CD4-positive, alpha-beta T cell (primary cell): ENCODE data around the gene IGSF23. TPM values are rescaled to one million over a fixed set of nuclear protein-coding genes. Genes with fewer than 3 reads are reported as not detected.
"Not testable (repeated sequence)": the region's sequence is repeated elsewhere in the genome, so short reads cannot be mapped to it uniquely, and the experiment has no call there.

ENCODE experiments used
- ATAC-seq: fragments of 200-7000 bp; cut with Tn5 transposase; one replicate; pipeline ENCODE4 v1.10.0; 2022; ENCODE audit warnings: mild to moderate bottlenecking; ENCODE audit not compliant: poor library complexity
- CTCF ChIA-PET: fragments of 350-600 bp; sonication (Branson Sonifier 250); formaldehyde crosslinking; loops from one replicate; lab custom pipeline; 2021; ENCODE audit warnings: antibody characterized with exemption, inconsistent platforms; lab: Charles Lee
- POLR2A ChIA-PET: fragments of 350-600 bp; sonication (Branson Sonifier 250); formaldehyde crosslinking; loops from one replicate; lab custom pipeline; 2021; ENCODE audit warnings: antibody characterized with exemption, inconsistent platforms; lab: Charles Lee
- DNase-seq, 14 experiments: peaks; one replicate each; pipeline ENCODE4 v3.0.0-alpha.2; 2013 to 2020; ENCODE audit warnings: mixed read lengths in 2 of 14
- H3K27ac ChIP-seq, 2 donors: one replicate each; pipeline versions ENCODE4 v1.5.1 to v1.7.0; 2013; ENCODE audit warnings: low read length in 2 of 2, low read depth in 1 of 2, mild to moderate bottlenecking in 1 of 2
- H3K27me3 ChIP-seq, 2 experiments: 1 replicate in 1 of 2; 2 replicates in 1 of 2; pipeline versions ENCODE4 v1.6.1 to v1.7.0; 2013; ENCODE audit warnings: low read length in 2 of 2, control low read depth in 1 of 2, mild to moderate bottlenecking in 1 of 2, moderate library complexity in 1 of 2; ENCODE audit not compliant: insufficient read depth in 2 of 2, control insufficient read depth in 1 of 2
- H3K36me3 ChIP-seq: one replicate; pipeline ENCODE4 v1.6.1; 2013; ENCODE audit warnings: low read length, control low read depth; ENCODE audit not compliant: insufficient read depth
- H3K4me1 ChIP-seq: one replicate; pipeline ENCODE4 v1.6.1; 2013; ENCODE audit warnings: low read length, control low read depth; ENCODE audit not compliant: insufficient read depth
- H3K4me3 ChIP-seq: one replicate; pipeline ENCODE4 v1.5.1; 2013; ENCODE audit warnings: mild to moderate bottlenecking, low read length, moderate library complexity
- H3K9me3 ChIP-seq, 2 experiments: 1 replicate in 1 of 2; 2 replicates in 1 of 2; pipeline versions ENCODE4 v1.6.1 to v1.7.0; 2013; ENCODE audit warnings: low read length in 2 of 2, mild to moderate bottlenecking in 2 of 2, control low read depth in 1 of 2, moderate library complexity in 1 of 2; ENCODE audit not compliant: control insufficient read depth in 1 of 2, insufficient read depth in 1 of 2
- H3K27ac Mint-ChIP-seq: one replicate; pipeline ENCODE4 v1.8.0; 2020; ENCODE audit warnings: mixed read lengths
- H3K27me3 Mint-ChIP-seq: one replicate; pipeline ENCODE4 v1.8.0; 2021; ENCODE audit warnings: mixed read lengths
- H3K36me3 Mint-ChIP-seq: one replicate; pipeline ENCODE4 v1.8.0; 2021; ENCODE audit warnings: low read depth, mixed read lengths
- H3K4me1 Mint-ChIP-seq: one replicate; pipeline ENCODE4 v1.8.0; 2021; ENCODE audit warnings: low read depth, mixed read lengths
- H3K4me3 Mint-ChIP-seq: one replicate; pipeline ENCODE4 v1.8.0; 2020; ENCODE audit warnings: mild to moderate bottlenecking, mixed read lengths
- H3K9me3 Mint-ChIP-seq: one replicate; pipeline ENCODE4 v1.8.0; 2020; ENCODE audit warnings: mixed read lengths
- CTCF ChIP-seq: fragments of 200-600 bp; IDR thresholded peaks from one replicate; pipeline ENCODE4 v1.8.0; 2022; ENCODE audit warnings: antibody characterized with exemption, mild to moderate bottlenecking
- intact Hi-C, 2 experiments: fragments of 100-400 bp; cut with DNase I in 1 of 2; cut with micrococcal nuclease in 1 of 2; formaldehyde crosslinking; loops; one replicate each; pipeline versions ENCODE4 v1.15.1 to v1.9.0; 2023 to 2025; cut with DNase I, micrococcal nuclease
- total RNA-seq, 174 experiments: library from RNA in 2 of 174; stranded (reverse) in 2 of 174; gene quantifications; one replicate each; pipeline ENCODE4 v1.2.3 and lab custom pipeline; 2021 to 2026

The IGSF23 gene
- total RNA-seq, 2 experiments from 2014 or later: not detected

- DNase-seq (no peak), ATAC-seq (no peak)
- Histone ChIP-seq H3K4me3 (no peak overlapping the region), H3K27ac (no peak overlapping the region), H3K9me3 (peaks cover 4 to 13% of the 10 kb centered on the region in 2 experiments), H3K4me1 (no peaks in the 10 kb centered on the region), H3K27me3 (peaks cover 0 to 4% of the 10 kb centered on the region in 2 experiments), H3K36me3 (no peaks in the 10 kb centered on the region)
- POLR2A ChIA-PET: no interaction called here
- intact Hi-C loops: no loop called here
- H3K36me3 Mint-ChIP-seq: no peaks in the 10 kb centered on the region
- no peaks in the 10 kb centered on the region for H3K9me3 Mint-ChIP-seq
- CTCF ChIA-PET: no interaction called here
- H3K4me3 Mint-ChIP-seq: no peak overlapping the region
- H3K27me3 Mint-ChIP-seq: peaks cover 20% of the 10 kb centered on the region
- H3K4me1 Mint-ChIP-seq: no peaks in the 10 kb centered on the region
- no peak for TF ChIP-seq CTCF
- no peak overlapping the region for H3K27ac Mint-ChIP-seq
Observed at GRCh38 chr19:44590245-44591059, 22.9 kb upstream of the IGSF23 start.

DNA sequence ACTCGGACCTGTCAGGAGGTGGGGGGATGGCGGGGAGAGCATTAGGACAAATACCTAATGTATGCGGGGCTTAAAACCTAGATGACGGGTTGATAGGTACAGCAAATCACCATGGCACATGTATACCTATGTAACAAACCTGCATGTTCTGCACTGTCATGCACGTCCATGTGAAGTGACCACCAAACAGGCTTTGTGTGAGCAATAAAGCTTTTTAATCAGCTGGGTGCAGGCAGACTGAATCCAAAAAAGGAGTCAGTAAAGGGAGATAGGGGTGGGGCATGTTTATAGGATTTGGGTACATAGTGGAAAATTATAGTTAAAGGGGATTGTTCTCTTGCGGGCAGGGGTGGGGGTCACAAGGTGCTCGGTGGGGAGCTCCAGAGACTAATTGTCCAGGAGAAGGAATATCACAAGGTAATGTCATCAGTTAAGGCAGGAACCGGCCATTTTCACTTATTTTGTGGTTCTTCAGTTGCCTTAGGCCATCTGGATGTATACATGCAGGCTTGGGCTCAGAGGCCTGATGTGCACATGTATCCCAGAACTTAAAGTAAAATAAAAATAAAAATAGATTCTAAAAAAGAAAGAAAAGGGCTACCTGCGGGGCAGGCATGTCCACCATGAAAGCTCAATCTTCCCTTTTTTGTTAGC lies 21.9 kb upstream of the IGSF23 start:
- ATAC-seq, CTCF ChIA-PET, intact Hi-C loops, H3K27ac Mint-ChIP-seq, H3K9me3 Mint-ChIP-seq, H3K4me1 ChIP-seq, H3K4me3 Mint-ChIP-seq, H3K4me3 ChIP-seq, DNase-seq, H3K36me3 Mint-ChIP-seq, H3K4me1 Mint-ChIP-seq, POLR2A ChIA-PET, H3K36me3 ChIP-seq, H3K27me3 ChIP-seq, H3K27ac ChIP-seq: not testable (repeated sequence)
- peaks cover 24% of the 10 kb centered on the region for H3K27me3 Mint-ChIP-seq
- peaks cover 4 to 16% of the 10 kb centered on the region in 2 experiments for H3K9me3 ChIP-seq

- no peak overlapping the region for H3K4me3 Mint-ChIP-seq
- ChIA-PET POLR2A (no interaction called here), CTCF (no interaction called here)
- no peak for ATAC-seq
- Histone ChIP-seq H3K27me3 (peaks cover 3 to 8% of the 10 kb centered on the region in 2 experiments), H3K27ac (no peak overlapping the region), H3K4me3 (no peak overlapping the region), H3K4me1 (no peaks in the 10 kb centered on the region), H3K36me3 (no peaks in the 10 kb centered on the region), H3K9me3 (peaks cover 4 to 18% of the 10 kb centered on the region in 2 experiments)
- H3K27ac Mint-ChIP-seq: no peak overlapping the region
- no peaks in the 10 kb centered on the region for H3K36me3 Mint-ChIP-seq
- TF ChIP-seq CTCF: no peak
- DNase-seq: no peak
- peaks cover 23% of the 10 kb centered on the region for H3K27me3 Mint-ChIP-seq
- H3K4me1 Mint-ChIP-seq: no peaks in the 10 kb centered on the region
- no peaks in the 10 kb centered on the region for H3K9me3 Mint-ChIP-seq
- intact Hi-C loops: no loop called here
Observed at GRCh38 chr19:44592451-44592890, 20.9 kb upstream of the IGSF23 start.
